GM12873 (cell line): ENCODE results near the gene TNRC6A.

Source experiments
- CTCF ChIP-seq: IDR thresholded peaks from 2 replicates; pipeline ENCODE4 v1.5.1; 2012; ENCODE audit warnings: low read depth, mild to moderate bottlenecking, moderate library complexity, low read length, control low read depth; ENCODE audit not compliant: insufficient read depth; ENCODE audit errors: missing control alignments

Gene TNRC6A

GRCh38 chr16:24800586-24800985 is 71.1 kb downstream of the TNRC6A start:
- TF ChIP-seq CTCF = no peak

- no peak for TF ChIP-seq CTCF
Observed at GRCh38 chr16:24801761-24802302, 72.4 kb downstream of the TNRC6A start.

- no peak for TF ChIP-seq CTCF
Observed at GRCh38 chr16:24805484-24805883, 76.0 kb downstream of the TNRC6A start.

GRCh38 chr16:24807301-24807700 is 77.8 kb downstream of the TNRC6A start:
- TF ChIP-seq CTCF = no peak

GRCh38 chr16:24810951-24811843 is 81.7 kb downstream of the TNRC6A start:
- no peak for TF ChIP-seq CTCF

- no peak for TF ChIP-seq CTCF
Observed at GRCh38 chr16:24815021-24815420, 85.6 kb downstream of the TNRC6A start.

- TF ChIP-seq CTCF = no peak
Observed at GRCh38 chr16:24816688-24817087, 87.2 kb downstream of the TNRC6A start.
